Measurements from ENCODE around the gene LCP2. TPM values are rescaled to one million over a fixed set of nuclear protein-coding genes. Genes with fewer than 3 reads are reported as not detected.

The LCP2 gene
- total RNA-seq, 1 experiment from 2014 or later: not detected

DNA sequence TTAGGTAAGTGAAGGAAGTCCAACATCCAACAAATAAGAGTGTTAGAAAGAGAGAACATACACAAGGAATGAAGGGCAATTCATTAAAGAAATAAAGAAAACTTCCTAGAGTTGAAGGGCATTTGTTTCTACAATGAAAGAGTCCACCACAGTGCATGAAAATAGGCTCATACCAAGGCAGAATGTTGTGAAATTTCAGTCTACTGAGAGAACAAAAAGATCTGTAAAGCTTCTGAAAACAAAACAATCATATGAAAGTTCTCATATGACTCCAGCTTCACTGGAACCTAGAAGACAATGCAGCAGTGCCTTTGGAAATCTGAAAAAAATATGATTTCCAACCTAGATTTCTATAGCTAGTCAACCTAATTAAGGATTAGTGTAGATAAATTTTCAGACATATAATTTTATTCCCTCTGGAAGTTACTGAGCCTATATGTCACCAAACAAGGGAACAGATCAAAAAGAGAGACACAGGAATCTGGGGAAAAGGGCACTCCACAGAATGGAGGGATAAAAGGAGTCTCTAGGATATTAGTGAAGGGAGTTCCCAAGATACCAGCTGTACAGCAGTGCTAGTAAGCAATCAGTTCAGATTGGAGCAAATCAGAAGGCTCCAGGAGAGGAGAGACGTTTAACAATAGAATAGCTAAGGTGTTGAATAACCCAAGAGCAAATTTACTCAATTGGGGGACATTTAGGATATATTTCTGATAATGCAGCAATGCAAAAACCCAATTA lies 59.0 kb downstream of the LCP2 start:
- Histone ChIP-seq H3K4me1 (no peaks in the 10 kb centered on the region), H3K36me3 (ENCODE audit: control insufficient read depth, insufficient read depth, low read length) (no peaks in the 10 kb centered on the region), H3K9me3 (no peaks in the 10 kb centered on the region), H3K27me3 (replicated peaks; ENCODE audit: control insufficient read depth, insufficient read depth, low read length) (no peaks in the 10 kb centered on the region; the same call in 1 of the 2 replicates), H3K4me3 (ENCODE audit: low read depth, low read length) (no peak overlapping the region)
- Mint-ChIP-seq H3K4me1 (ENCODE audit: low read depth, unreplicated experiment) (no peaks in the 10 kb centered on the region), H3K27me3 (ENCODE audit: insufficient read depth, unreplicated experiment) (peaks cover 4% of the 10 kb centered on the region), H3K27ac (ENCODE audit: unreplicated experiment) (no peak overlapping the region), H3K9me3 (ENCODE audit: unreplicated experiment) (no peaks in the 10 kb centered on the region), H3K4me3 (ENCODE audit: unreplicated experiment) (no peak overlapping the region), H3K36me3 (ENCODE audit: insufficient read depth, unreplicated experiment) (no peaks in the 10 kb centered on the region)
- BruUV-seq (replicated peaks): no TSS peak
- ChIA-PET CTCF (no interaction called here), POLR2A (no interaction called here)
- intact Hi-C loops (cut with micrococcal nuclease; ENCODE audit: unreplicated experiment): no loop called here
- no peak for DNase-seq
- TF ChIP-seq, protein P1, sequence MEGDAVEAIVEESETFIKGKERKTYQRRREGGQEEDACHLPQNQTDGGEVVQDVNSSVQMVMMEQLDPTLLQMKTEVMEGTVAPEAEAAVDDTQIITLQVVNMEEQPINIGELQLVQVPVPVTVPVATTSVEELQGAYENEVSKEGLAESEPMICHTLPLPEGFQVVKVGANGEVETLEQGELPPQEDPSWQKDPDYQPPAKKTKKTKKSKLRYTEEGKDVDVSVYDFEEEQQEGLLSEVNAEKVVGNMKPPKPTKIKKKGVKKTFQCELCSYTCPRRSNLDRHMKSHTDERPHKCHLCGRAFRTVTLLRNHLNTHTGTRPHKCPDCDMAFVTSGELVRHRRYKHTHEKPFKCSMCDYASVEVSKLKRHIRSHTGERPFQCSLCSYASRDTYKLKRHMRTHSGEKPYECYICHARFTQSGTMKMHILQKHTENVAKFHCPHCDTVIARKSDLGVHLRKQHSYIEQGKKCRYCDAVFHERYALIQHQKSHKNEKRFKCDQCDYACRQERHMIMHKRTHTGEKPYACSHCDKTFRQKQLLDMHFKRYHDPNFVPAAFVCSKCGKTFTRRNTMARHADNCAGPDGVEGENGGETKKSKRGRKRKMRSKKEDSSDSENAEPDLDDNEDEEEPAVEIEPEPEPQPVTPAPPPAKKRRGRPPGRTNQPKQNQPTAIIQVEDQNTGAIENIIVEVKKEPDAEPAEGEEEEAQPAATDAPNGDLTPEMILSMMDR (IDR thresholded peaks at IDR 0.05; ENCODE audit: insufficient read depth in 1 of 2, low read depth in 1 of 2, low read length in 1 of 2, severe bottlenecking in 1 of 2, unreplicated experiment in 1 of 2): no peak

GRCh38 chr5:170235876-170236864 lies 61.4 kb downstream of the LCP2 start:
- no TSS peak for BruUV-seq (replicated peaks)
- Mint-ChIP-seq H3K27me3 (ENCODE audit: insufficient read depth, unreplicated experiment) (peaks cover 4% of the 10 kb centered on the region), H3K36me3 (ENCODE audit: insufficient read depth, unreplicated experiment) (no peaks in the 10 kb centered on the region), H3K9me3 (ENCODE audit: unreplicated experiment) (no peaks in the 10 kb centered on the region), H3K27ac (ENCODE audit: unreplicated experiment) (no peak overlapping the region), H3K4me3 (ENCODE audit: unreplicated experiment) (no peak overlapping the region), H3K4me1 (ENCODE audit: low read depth, unreplicated experiment) (no peaks in the 10 kb centered on the region)
- no peak for DNase-seq
- Histone ChIP-seq H3K9me3 (no peaks in the 10 kb centered on the region), H3K4me3 (ENCODE audit: low read depth, low read length) (no peak overlapping the region), H3K27me3 (replicated peaks; ENCODE audit: control insufficient read depth, insufficient read depth, low read length) (no peaks in the 10 kb centered on the region; the same call in 1 of the 2 replicates), H3K4me1 (no peaks in the 10 kb centered on the region), H3K36me3 (ENCODE audit: control insufficient read depth, insufficient read depth, low read length) (no peaks in the 10 kb centered on the region)
- TF ChIP-seq, protein P1 (IDR thresholded peaks at IDR 0.05; ENCODE audit: insufficient read depth in 1 of 2, low read depth in 1 of 2, low read length in 1 of 2, severe bottlenecking in 1 of 2, unreplicated experiment in 1 of 2): no peak
- intact Hi-C loops (cut with micrococcal nuclease; ENCODE audit: unreplicated experiment): no loop called here
- POLR2A ChIA-PET: no interaction called here
- CTCF ChIA-PET: no interaction called here

GRCh38 chr5:170233358-170233892 lies 64.2 kb downstream of the LCP2 start:
- H3K4me1 ChIP-seq: no peaks in the 10 kb centered on the region
- Mint-ChIP-seq H3K9me3 (ENCODE audit: unreplicated experiment) (no peaks in the 10 kb centered on the region), H3K27ac (ENCODE audit: unreplicated experiment) (no peak overlapping the region), H3K4me1 (ENCODE audit: low read depth, unreplicated experiment) (no peaks in the 10 kb centered on the region), H3K4me3 (ENCODE audit: unreplicated experiment) (no peak overlapping the region), H3K27me3 (ENCODE audit: insufficient read depth, unreplicated experiment) (peaks cover 6% of the 10 kb centered on the region), H3K36me3 (ENCODE audit: insufficient read depth, unreplicated experiment) (no peaks in the 10 kb centered on the region)
- ChIA-PET POLR2A (no interaction called here), CTCF (no interaction called here)
- BruUV-seq (replicated peaks): no TSS peak
- no peak for DNase-seq
- no peak overlapping the region for H3K4me3 ChIP-seq (ENCODE audit: low read depth, low read length)
- TF ChIP-seq, protein P1 (IDR thresholded peaks at IDR 0.05; ENCODE audit: insufficient read depth in 1 of 2, low read depth in 1 of 2, low read length in 1 of 2, severe bottlenecking in 1 of 2, unreplicated experiment in 1 of 2): no peak
- H3K9me3 ChIP-seq: no peaks in the 10 kb centered on the region
- no peaks in the 10 kb centered on the region for H3K36me3 ChIP-seq (ENCODE audit: control insufficient read depth, insufficient read depth, low read length)
- no peaks in the 10 kb centered on the region; the same call in none of the 2 replicates for H3K27me3 ChIP-seq (replicated peaks; ENCODE audit: control insufficient read depth, insufficient read depth, low read length)
- intact Hi-C loops (cut with micrococcal nuclease; ENCODE audit: unreplicated experiment): no loop called here
